ENCODE data around the gene ATP5PB. TPM values are rescaled to one million over a fixed set of nuclear protein-coding genes. Genes with fewer than 3 reads are reported as not detected.

The ATP5PB gene
- total RNA-seq, 1 experiment from 2014 or later, result 344 TPM

DNA sequence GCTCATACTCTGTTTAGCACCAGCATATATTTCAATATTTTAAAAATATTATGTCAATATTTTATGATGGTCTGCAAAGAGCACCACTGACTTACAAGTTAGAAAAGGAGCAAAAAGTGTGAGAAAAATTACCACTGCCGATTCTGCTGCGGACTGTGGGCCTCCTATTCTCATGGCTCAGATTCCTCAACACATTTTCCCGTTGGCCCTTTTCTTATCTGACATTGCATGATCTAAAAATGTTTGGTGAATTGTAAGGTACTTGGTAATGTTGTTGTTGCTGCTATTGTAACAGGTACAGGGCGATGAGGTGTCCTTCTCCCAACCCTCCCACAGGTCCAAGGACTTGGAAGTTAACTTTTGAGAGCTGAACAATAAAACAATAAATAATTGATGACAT lies 25.3 kb downstream of the ATP5PB start:
- CTCF ChIA-PET, result no interaction called here
- Histone ChIP-seq H3K27ac (ENCODE audit: low read depth, low read length, poor library complexity, severe bottlenecking) (no peak overlapping the region), H3K4me1 (ENCODE audit: insufficient read depth, low read length, poor library complexity, severe bottlenecking) (no peaks in the 10 kb centered on the region), H3K36me3 (ENCODE audit: insufficient read depth, low read length, poor library complexity, severe bottlenecking) (no peaks in the 10 kb centered on the region), H3K9me3 (ENCODE audit: low read depth, low read length, poor library complexity, severe bottlenecking) (no peaks in the 10 kb centered on the region), H3K4me3 (ENCODE audit: low read depth, low read length, poor library complexity, severe bottlenecking) (no peak overlapping the region), H3K27me3 (replicated peaks; ENCODE audit: insufficient read depth, low read depth, low read length, poor library complexity) (no peaks in the 10 kb centered on the region)
- no peak for DNase-seq (ENCODE audit: low spot score)
- intact Hi-C loops (cut with micrococcal nuclease; ENCODE audit: unreplicated experiment), result no loop called here
- POLR2A ChIA-PET (ENCODE audit: low non-redundant PET), result no interaction called here
- BruUV-seq (replicated peaks), result no TSS peak
- TF ChIP-seq, protein P1, sequence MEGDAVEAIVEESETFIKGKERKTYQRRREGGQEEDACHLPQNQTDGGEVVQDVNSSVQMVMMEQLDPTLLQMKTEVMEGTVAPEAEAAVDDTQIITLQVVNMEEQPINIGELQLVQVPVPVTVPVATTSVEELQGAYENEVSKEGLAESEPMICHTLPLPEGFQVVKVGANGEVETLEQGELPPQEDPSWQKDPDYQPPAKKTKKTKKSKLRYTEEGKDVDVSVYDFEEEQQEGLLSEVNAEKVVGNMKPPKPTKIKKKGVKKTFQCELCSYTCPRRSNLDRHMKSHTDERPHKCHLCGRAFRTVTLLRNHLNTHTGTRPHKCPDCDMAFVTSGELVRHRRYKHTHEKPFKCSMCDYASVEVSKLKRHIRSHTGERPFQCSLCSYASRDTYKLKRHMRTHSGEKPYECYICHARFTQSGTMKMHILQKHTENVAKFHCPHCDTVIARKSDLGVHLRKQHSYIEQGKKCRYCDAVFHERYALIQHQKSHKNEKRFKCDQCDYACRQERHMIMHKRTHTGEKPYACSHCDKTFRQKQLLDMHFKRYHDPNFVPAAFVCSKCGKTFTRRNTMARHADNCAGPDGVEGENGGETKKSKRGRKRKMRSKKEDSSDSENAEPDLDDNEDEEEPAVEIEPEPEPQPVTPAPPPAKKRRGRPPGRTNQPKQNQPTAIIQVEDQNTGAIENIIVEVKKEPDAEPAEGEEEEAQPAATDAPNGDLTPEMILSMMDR (conservative IDR thresholded peaks at IDR 0.05; ENCODE audit: low read depth, low read length), result no peak
- no peak for TF ChIP-seq EZH2 (IDR thresholded peaks at IDR 0.05; ENCODE audit: borderline replicate concordance, low read depth, low read length, poor library complexity, severe bottlenecking)

DNA sequence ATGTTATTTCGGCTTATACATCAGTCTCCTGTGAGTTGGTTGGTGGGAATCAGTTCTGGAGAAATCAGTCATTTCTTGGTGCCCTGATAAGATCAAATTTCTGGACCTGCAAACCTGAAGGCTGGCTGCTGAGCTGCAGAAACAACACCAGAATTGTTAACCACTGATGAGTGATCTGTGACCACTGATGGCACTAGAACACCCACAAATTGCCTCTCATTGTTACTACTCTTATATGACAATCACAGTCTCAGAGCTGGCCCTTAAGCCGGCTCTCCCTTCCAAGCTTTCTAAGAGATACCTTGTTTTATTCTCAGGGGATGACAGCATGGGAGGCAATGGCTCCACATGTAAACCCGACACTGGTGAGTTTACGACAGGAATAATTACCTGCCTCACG lies 26.4 kb downstream of the ATP5PB start:
- ChIA-PET CTCF (no interaction called here), POLR2A (ENCODE audit: low non-redundant PET) (no interaction called here)
- no peak for DNase-seq (ENCODE audit: low spot score)
- no peaks in the 10 kb centered on the region for H3K4me1 ChIP-seq (ENCODE audit: insufficient read depth, low read length, poor library complexity, severe bottlenecking)
- no peak overlapping the region for H3K4me3 ChIP-seq (ENCODE audit: low read depth, low read length, poor library complexity, severe bottlenecking)
- no TSS peak for BruUV-seq (replicated peaks)
- no peaks in the 10 kb centered on the region for H3K9me3 ChIP-seq (ENCODE audit: low read depth, low read length, poor library complexity, severe bottlenecking)
- TF ChIP-seq, protein P1 (conservative IDR thresholded peaks at IDR 0.05; ENCODE audit: low read depth, low read length), result no peak
- TF ChIP-seq EZH2 (IDR thresholded peaks at IDR 0.05; ENCODE audit: borderline replicate concordance, low read depth, low read length, poor library complexity, severe bottlenecking), result no peak
- no peaks in the 10 kb centered on the region for H3K27me3 ChIP-seq (replicated peaks; ENCODE audit: insufficient read depth, low read depth, low read length, poor library complexity)
- H3K36me3 ChIP-seq (ENCODE audit: insufficient read depth, low read length, poor library complexity, severe bottlenecking), result no peaks in the 10 kb centered on the region
- H3K27ac ChIP-seq (ENCODE audit: low read depth, low read length, poor library complexity, severe bottlenecking), result no peak overlapping the region
- intact Hi-C loops (cut with micrococcal nuclease; ENCODE audit: unreplicated experiment), result no loop called here

DNA sequence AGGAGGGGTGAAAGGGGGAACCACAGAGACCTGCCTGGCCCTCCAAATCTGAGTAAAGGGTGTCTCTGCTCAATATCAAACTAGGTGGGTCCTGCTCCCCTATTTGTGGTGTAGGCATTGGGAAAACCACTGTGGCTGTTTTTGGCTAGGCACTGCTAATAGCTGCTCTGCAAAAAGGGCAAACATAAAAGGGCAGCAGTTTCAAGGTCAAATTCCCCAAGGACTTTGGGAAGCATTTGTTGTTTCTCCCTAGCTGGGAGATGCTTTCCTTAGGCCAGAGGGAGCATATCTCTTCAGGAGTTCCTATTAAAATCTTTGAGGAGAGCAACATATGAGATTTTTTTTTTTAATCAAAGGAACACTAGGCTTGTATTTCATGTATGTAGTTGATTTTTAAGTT lies 26.9 kb downstream of the ATP5PB start:
- TF ChIP-seq EZH2 (IDR thresholded peaks at IDR 0.05; ENCODE audit: borderline replicate concordance, low read depth, low read length, poor library complexity, severe bottlenecking), result no peak
- TF ChIP-seq, protein P1 (conservative IDR thresholded peaks at IDR 0.05; ENCODE audit: low read depth, low read length), result no peak
- no TSS peak for BruUV-seq (replicated peaks)
- Histone ChIP-seq H3K27me3 (replicated peaks; ENCODE audit: insufficient read depth, low read depth, low read length, poor library complexity) (no peaks in the 10 kb centered on the region), H3K36me3 (ENCODE audit: insufficient read depth, low read length, poor library complexity, severe bottlenecking) (no peaks in the 10 kb centered on the region), H3K9me3 (ENCODE audit: low read depth, low read length, poor library complexity, severe bottlenecking) (no peaks in the 10 kb centered on the region), H3K4me1 (ENCODE audit: insufficient read depth, low read length, poor library complexity, severe bottlenecking) (no peaks in the 10 kb centered on the region), H3K4me3 (ENCODE audit: low read depth, low read length, poor library complexity, severe bottlenecking) (no peak overlapping the region), H3K27ac (ENCODE audit: low read depth, low read length, poor library complexity, severe bottlenecking) (no peak overlapping the region)
- CTCF ChIA-PET, result no interaction called here
- POLR2A ChIA-PET (ENCODE audit: low non-redundant PET), result no interaction called here
- no peak for DNase-seq (ENCODE audit: low spot score)
- intact Hi-C loops (cut with micrococcal nuclease; ENCODE audit: unreplicated experiment), result no loop called here
